HEK293T (cell line): ENCODE measurements around the gene LGALSL.

ENCODE experiments used
- ARNT ChIP-seq: fragments of 450-650 bp; IDR thresholded peaks from 2 replicates; pipeline ENCODE4 v1.6.1; 2017; ENCODE audit warnings: mild to moderate bottlenecking
- BHLHE40 ChIP-seq: fragments of 450-650 bp; IDR thresholded peaks from 2 replicates; pipeline ENCODE4 v1.6.1; 2016; ENCODE audit warnings: mild to moderate bottlenecking, moderate library complexity, borderline replicate concordance
- CTBP1 ChIP-seq: fragments of 450-650 bp; IDR thresholded peaks from 2 replicates; pipeline ENCODE4 v1.6.1; 2016; ENCODE audit warnings: borderline replicate concordance
- ELF4 ChIP-seq: fragments of 450-650 bp; IDR thresholded peaks from 2 replicates; pipeline ENCODE4 v1.6.1; 2017; ENCODE audit warnings: antibody characterized with exemption
- FOXA1 ChIP-seq: fragments of 450-650 bp; IDR thresholded peaks from 2 replicates; pipeline ENCODE4 v1.6.1; 2016; ENCODE audit warnings: mild to moderate bottlenecking
- FOXM1 ChIP-seq: fragments of 450-650 bp; IDR thresholded peaks from 2 replicates; pipeline ENCODE4 v1.6.1; 2017; ENCODE audit warnings: mild to moderate bottlenecking, borderline replicate concordance
- HDGF ChIP-seq: fragments of 450-650 bp; IDR thresholded peaks from 2 replicates; pipeline ENCODE4 v1.6.1; 2017; ENCODE audit warnings: antibody characterized with exemption, borderline replicate concordance
- L3MBTL2 ChIP-seq: fragments of 450-650 bp; conservative IDR thresholded peaks from 2 replicates; pipeline ENCODE4 v1.6.1; 2016; ENCODE audit warnings: mild to moderate bottlenecking
- SP1 ChIP-seq: fragments of 450-650 bp; IDR thresholded peaks from 2 replicates; pipeline ENCODE4 v1.6.1; 2017
- SUZ12 ChIP-seq: fragments of 450-650 bp; IDR thresholded peaks from 2 replicates; pipeline ENCODE4 v1.6.1; 2016; ENCODE audit warnings: mild to moderate bottlenecking
- TARDBP ChIP-seq: fragments of 450-650 bp; IDR thresholded peaks from 2 replicates; pipeline ENCODE4 v1.6.1; 2016
- ZNF384 ChIP-seq: fragments of 450-650 bp; IDR thresholded peaks from 2 replicates; pipeline ENCODE4 v1.6.1; 2016

DNA sequence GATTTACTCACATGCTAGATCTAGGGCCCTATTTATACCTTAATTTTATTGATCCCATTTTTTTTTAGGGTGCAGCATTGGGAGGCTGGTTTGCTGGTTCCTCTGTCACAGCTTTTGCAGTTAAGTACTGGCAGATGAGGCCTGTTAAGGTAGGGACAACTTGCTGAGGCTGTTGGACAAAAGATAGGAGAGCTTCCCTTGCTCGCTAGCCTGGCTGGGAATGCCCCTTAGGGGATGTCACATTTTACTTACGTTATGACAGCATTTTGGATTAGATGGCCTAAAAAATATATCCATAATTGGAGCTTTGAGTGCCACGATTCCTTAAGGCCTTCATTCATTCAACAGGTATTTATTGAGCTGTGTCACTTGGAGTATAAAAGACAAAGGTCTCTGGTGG, 8.2 kb downstream of the LGALSL start:
- TF ChIP-seq HDGF (no peak), BHLHE40 (no peak), ZNF384 (no peak), CTBP1 (no peak), ARNT (no peak), SP1 (no peak), SUZ12 (no peak), L3MBTL2 (no peak), FOXM1 (no peak), ELF4 (no peak), FOXA1 (no peak), TARDBP (no peak)
